Glutamatergic neuron (in vitro differentiated cells): ENCODE data around the gene CRYBA4. TPM values are rescaled to one million over a fixed set of nuclear protein-coding genes. Genes with fewer than 3 reads are reported as not detected.

Source experiments
- DNase-seq: peaks from one replicate; pipeline ENCODE4 v3.0.0; 2022
- H3K27ac Mint-ChIP-seq: one replicate; pipeline ENCODE4 v1.8.0; 2020; ENCODE audit warnings: mild to moderate bottlenecking, mixed read lengths, inconsistent platforms; ENCODE audit not compliant: unreplicated experiment
- H3K27me3 Mint-ChIP-seq: one replicate; pipeline ENCODE4 v1.8.0; 2020; ENCODE audit warnings: mild to moderate bottlenecking, moderate library complexity, mixed read lengths, inconsistent platforms; ENCODE audit not compliant: unreplicated experiment
- H3K36me3 Mint-ChIP-seq: one replicate; pipeline ENCODE4 v1.8.0; 2020; ENCODE audit warnings: mild to moderate bottlenecking, mixed read lengths, inconsistent platforms; ENCODE audit not compliant: unreplicated experiment
- H3K4me1 Mint-ChIP-seq: one replicate; pipeline ENCODE4 v1.8.0; 2020; ENCODE audit warnings: mild to moderate bottlenecking, low read depth, mixed read lengths, inconsistent platforms; ENCODE audit not compliant: unreplicated experiment
- H3K4me3 Mint-ChIP-seq: one replicate; pipeline ENCODE4 v1.8.0; 2020; ENCODE audit warnings: mild to moderate bottlenecking, mixed read lengths, inconsistent platforms; ENCODE audit not compliant: unreplicated experiment
- H3K9me3 Mint-ChIP-seq: one replicate; pipeline ENCODE4 v1.8.0; 2020; ENCODE audit warnings: mild to moderate bottlenecking, moderate library complexity, mixed read lengths, inconsistent platforms; ENCODE audit not compliant: unreplicated experiment
- CTCF ChIP-seq: fragments of 200-600 bp; sonication (generic); IDR thresholded peaks from one replicate; pipeline ENCODE4 v1.5.0; 2021; ENCODE audit not compliant: partially characterized antibody, unreplicated experiment
- total RNA-seq: library from RNA; stranded (reverse); fragmentation: NEBNext Ultra II Directional; extraction: Animal tissue kit (Norgen Biotek cat#: 25700); gene quantifications from one replicate; pipeline ENCODE4 v1.2.1, GENCODE V29; 2021; ENCODE audit not compliant: unreplicated experiment

The CRYBA4 gene
- total RNA-seq, 1 donor from 2014 or later: not detected

GRCh38 chr22:26679003-26679629, 57.4 kb downstream of the CRYBA4 start:
- Mint-ChIP-seq H3K36me3 (no peaks in the 10 kb centered on the region), H3K9me3 (peaks cover 21% of the 10 kb centered on the region), H3K4me1 (peaks cover 23% of the 10 kb centered on the region), H3K27me3 (peaks cover 22% of the 10 kb centered on the region), H3K4me3 (no peak overlapping the region), H3K27ac (no peak overlapping the region)
- peak; percentile 79 for TF ChIP-seq CTCF
- DNase-seq: peak; percentile 87

Other genes starting within 250 kb of the CRYBA4 start
- gene ASPHD2, start 192.7 kb upstream of the CRYBA4 start, total RNA-seq: 19.0 TPM
- gene HPS4, start 138.2 kb upstream of the CRYBA4 start, total RNA-seq: 55.1 TPM
- gene SRRD, start 138.1 kb upstream of the CRYBA4 start, total RNA-seq: 20.1 TPM
- gene TFIP11, start 109.5 kb upstream of the CRYBA4 start, total RNA-seq: 39.9 TPM
- gene TPST2, start 31.8 kb upstream of the CRYBA4 start, total RNA-seq: 10.6 TPM
- not detected for gene CRYBB1, start 3.9 kb upstream of the CRYBA4 start, total RNA-seq
- 1,100 TPM for gene MIAT, start 35.6 kb downstream of the CRYBA4 start, total RNA-seq